Activated T-helper 1 cell treated with anti-CD3 and anti-CD28 coated beads, Interleukin-12 subunit alpha, Interleukin-12 subunit beta, Interleukin-2, Interleukin-4 antibody, amounts not matched to agents 30 ng/mL and 10 ng/mL and 1 ng/mL, durations not matched to agents 14 hours and 24 hours and 36 hours (primary cell): Measurements from ENCODE around the gene KCNH2. TPM values are rescaled to one million over a fixed set of nuclear protein-coding genes. Genes with fewer than 3 reads are reported as not detected.
A peak's percentile ranks its signal among the peaks of the same experiment; 100 is the strongest.
"Not testable (repeated sequence)": the region's sequence is repeated elsewhere in the genome, so short reads cannot be mapped to it uniquely, and the experiment has no call there.

Experiments
- DNase-seq: peaks from one replicate; pipeline ENCODE4 v3.0.0; 2021; ENCODE audit warnings: low spot score
- H3K27ac Mint-ChIP-seq: one replicate; pipeline ENCODE4 v1.8.0; 2021; ENCODE audit warnings: mild to moderate bottlenecking, mixed read lengths
- H3K27me3 Mint-ChIP-seq: one replicate; pipeline ENCODE4 v1.8.0; 2022; ENCODE audit warnings: mild to moderate bottlenecking, moderate library complexity, mixed read lengths; ENCODE audit not compliant: insufficient read depth
- H3K36me3 Mint-ChIP-seq: one replicate; pipeline ENCODE4 v1.8.0; 2021; ENCODE audit warnings: low read depth, mixed read lengths
- H3K4me1 Mint-ChIP-seq: one replicate; pipeline ENCODE4 v1.8.0; 2021; ENCODE audit warnings: low read depth, mixed read lengths
- H3K4me3 Mint-ChIP-seq: one replicate; pipeline ENCODE4 v1.8.0; 2021; ENCODE audit warnings: mild to moderate bottlenecking, moderate library complexity, mixed read lengths
- H3K9me3 Mint-ChIP-seq: one replicate; pipeline ENCODE4 v1.8.0; 2021; ENCODE audit warnings: mixed read lengths
- intact Hi-C: fragments of 100-400 bp; cut with micrococcal nuclease; formaldehyde crosslinking; loops from one replicate; pipeline ENCODE4 v1.15.1; 2024
- total RNA-seq: library from RNA; stranded (reverse); gene quantifications from 2 replicates; pipeline ENCODE4 v1.2.3, GENCODE V29; 2022

KCNH2 gene, protein sequence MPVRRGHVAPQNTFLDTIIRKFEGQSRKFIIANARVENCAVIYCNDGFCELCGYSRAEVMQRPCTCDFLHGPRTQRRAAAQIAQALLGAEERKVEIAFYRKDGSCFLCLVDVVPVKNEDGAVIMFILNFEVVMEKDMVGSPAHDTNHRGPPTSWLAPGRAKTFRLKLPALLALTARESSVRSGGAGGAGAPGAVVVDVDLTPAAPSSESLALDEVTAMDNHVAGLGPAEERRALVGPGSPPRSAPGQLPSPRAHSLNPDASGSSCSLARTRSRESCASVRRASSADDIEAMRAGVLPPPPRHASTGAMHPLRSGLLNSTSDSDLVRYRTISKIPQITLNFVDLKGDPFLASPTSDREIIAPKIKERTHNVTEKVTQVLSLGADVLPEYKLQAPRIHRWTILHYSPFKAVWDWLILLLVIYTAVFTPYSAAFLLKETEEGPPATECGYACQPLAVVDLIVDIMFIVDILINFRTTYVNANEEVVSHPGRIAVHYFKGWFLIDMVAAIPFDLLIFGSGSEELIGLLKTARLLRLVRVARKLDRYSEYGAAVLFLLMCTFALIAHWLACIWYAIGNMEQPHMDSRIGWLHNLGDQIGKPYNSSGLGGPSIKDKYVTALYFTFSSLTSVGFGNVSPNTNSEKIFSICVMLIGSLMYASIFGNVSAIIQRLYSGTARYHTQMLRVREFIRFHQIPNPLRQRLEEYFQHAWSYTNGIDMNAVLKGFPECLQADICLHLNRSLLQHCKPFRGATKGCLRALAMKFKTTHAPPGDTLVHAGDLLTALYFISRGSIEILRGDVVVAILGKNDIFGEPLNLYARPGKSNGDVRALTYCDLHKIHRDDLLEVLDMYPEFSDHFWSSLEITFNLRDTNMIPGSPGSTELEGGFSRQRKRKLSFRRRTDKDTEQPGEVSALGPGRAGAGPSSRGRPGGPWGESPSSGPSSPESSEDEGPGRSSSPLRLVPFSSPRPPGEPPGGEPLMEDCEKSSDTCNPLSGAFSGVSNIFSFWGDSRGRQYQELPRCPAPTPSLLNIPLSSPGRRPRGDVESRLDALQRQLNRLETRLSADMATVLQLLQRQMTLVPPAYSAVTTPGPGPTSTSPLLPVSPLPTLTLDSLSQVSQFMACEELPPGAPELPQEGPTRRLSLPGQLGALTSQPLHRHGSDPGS
- total RNA-seq, result 0.20 and 0.49 TPM in 2 replicates

DNA sequence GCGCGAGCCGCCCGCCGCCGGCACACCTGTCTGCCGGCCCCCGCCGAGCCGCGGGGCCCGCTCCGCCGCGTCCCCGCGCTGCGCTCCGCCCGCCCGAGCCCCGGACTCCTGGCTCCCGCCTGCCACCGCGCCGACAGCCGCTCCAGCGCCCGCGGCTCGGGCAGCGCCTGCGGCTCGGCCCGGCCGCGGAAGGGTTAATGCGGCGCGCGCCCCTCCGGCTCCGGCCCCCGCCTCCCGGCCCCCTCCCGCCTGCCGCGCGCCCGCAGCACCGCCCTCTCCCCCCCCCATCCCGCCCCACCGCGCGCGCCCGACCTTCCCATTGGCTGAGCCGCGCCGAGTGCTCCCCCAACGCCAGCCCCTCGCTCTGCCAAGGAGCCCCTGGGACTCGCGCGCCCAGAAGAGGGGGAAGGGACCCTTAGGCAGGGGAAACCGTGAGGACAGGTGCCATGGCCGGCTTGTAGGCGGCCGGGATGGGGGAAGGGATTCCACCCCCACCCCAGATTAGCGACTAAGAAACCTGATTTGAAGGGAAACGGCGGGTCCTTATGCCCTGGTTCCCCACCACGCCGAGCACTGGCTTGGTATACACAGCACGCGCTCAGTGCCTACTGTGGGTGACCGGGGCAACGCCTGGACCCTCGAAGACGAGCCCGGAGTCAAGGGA, at the start of gene KCNH2:
TSS of gene KCNH2 (minus strand) at position 196 of the 664 bp plus-strand sequence. CDS start 408 bp downstream, outside the sequence.
- peaks cover 29% of the 10 kb centered on the region for H3K4me1 Mint-ChIP-seq
- intact Hi-C loops, result loop anchor here (5.0 kb wide), 1 partner anchor 34 kb away; no protein-coding TSS in a partner anchor
- H3K36me3 Mint-ChIP-seq, result peaks cover 4% of the 10 kb centered on the region
- no peak for DNase-seq
- peak within 1 kb of the TSS; percentile 73 for H3K27ac Mint-ChIP-seq
- peaks cover 56% of the 10 kb centered on the region for H3K27me3 Mint-ChIP-seq
- H3K4me3 Mint-ChIP-seq, result peak within 1 kb of the TSS; percentile 84
- H3K9me3 Mint-ChIP-seq, result no peaks in the 10 kb centered on the region

GRCh38 chr7:151027728-151028130, 49.6 kb upstream of the KCNH2 start:
- Mint-ChIP-seq H3K27ac (peak overlapping the region; percentile 95), H3K4me1 (peaks cover 21% of the 10 kb centered on the region), H3K4me3 (peak overlapping the region; percentile 94)
- H3K36me3 Mint-ChIP-seq, DNase-seq, H3K27me3 Mint-ChIP-seq, H3K9me3 Mint-ChIP-seq: not testable (repeated sequence)
- intact Hi-C loops, result loop anchor here (1.0 to 5.0 kb wide), 11 partner anchors 9 to 360 kb away; partner anchors contain the start of genes ABCF2, CHPF2 and FASTK

DNA sequence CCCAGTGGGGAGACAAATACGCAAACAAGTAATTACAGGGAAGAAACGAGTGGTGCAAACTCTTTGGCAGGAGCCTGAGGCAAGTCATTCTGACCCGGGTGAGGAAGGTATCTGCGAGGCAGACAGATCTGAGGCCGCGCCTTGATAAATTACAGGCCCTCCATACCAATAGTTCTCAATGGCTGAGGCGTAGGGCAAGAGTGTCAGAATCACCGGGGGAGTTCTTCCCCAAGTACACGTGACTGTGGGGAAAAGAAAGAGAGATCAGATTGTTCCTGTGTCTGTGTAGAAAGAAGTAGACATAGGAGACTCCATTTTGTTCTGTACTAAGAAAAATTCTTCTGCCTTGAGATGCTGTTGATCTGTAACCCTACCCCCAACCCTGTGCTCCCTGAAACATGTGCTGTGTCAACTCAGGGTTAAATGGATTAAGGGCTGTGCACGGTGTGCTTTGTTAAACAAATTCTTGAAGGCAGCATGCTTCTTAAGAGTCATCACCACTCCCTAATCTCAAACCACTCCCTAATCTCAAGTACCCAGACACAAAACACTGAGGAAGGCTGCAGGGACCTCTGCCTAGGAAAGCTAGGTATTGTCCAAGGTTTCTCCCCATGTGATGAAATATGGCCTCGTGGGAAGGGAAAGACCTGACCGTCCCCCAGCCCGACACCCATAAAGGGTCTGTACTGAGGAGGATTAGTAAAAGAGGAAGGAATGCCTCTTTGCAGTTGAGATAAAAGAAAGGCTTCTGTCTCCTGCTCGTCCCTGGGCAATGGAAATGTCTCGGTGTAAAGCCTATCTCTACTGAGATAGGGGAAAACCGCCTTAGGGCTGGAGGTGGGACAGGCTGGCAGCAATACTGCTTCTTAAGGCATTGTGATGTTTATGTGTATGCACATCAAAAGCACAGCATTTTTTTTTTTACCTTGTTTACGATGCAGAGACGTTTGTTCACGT, 48.9 kb upstream of the KCNH2 start:
- intact Hi-C loops, result loop anchor here (5.0 kb wide), 2 partner anchors 325 to 360 kb away; no protein-coding TSS in a partner anchor
- H3K27ac Mint-ChIP-seq, result peak overlapping the region; percentile 95

GRCh38 chr7:151025924-151026671, 48.0 kb upstream of the KCNH2 start:
- Mint-ChIP-seq H3K9me3 (no peaks in the 10 kb centered on the region), H3K27ac (no peak overlapping the region), H3K4me1 (peaks cover 21% of the 10 kb centered on the region), H3K36me3 (peaks cover 3% of the 10 kb centered on the region), H3K4me3 (peak overlapping the region; percentile 1), H3K27me3 (peaks cover 2% of the 10 kb centered on the region)
- no peak for DNase-seq
- intact Hi-C loops, result loop anchor here (5.0 kb wide), 2 partner anchors 326 to 359 kb away; no protein-coding TSS in a partner anchor

More for the DNA sequence above, 48.9 kb upstream of the KCNH2 start:
- peak overlapping the region; percentile 94 for H3K4me3 Mint-ChIP-seq
- H3K9me3 Mint-ChIP-seq, H3K36me3 Mint-ChIP-seq, DNase-seq, H3K27me3 Mint-ChIP-seq: not testable (repeated sequence)
- H3K4me1 Mint-ChIP-seq, result peaks cover 21% of the 10 kb centered on the region

DNA sequence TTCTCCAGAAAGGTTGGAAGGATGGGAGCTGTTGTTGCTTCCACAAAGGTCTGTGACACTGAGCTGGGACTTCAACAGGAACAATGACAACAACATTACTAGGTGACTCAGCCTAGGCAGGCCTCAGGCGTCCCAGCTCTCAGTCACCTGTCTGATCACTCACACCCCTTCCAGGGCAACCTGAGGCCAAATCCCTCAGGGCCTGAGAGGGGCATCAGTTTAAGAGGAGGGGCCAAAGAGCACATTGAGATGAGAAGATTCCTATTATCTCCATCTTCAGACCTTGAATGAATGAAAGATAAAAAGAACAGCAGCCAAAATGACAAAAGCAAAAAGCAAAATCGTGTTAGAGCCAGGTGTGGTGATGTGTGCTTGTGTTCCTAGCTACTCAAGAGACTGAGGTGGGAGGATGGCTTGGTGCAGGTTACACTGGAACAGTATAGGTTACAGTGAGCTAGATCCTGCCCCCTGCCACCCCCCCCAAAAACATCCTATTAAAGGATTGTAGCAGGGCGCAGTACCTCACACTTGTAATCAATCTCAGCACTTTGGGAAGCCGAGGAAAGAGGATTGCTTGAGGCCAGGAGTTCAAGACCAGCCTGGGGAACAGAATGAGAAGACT, 46.4 kb upstream of the KCNH2 start, which contains the start of gene ATG9B:
TSS of gene ATG9B (minus strand) at position 60 of the 622 bp plus-strand sequence. CDS start 71 bp downstream, outside the sequence.
- H3K4me3 Mint-ChIP-seq, result no peak within 1 kb of the TSS
- no peak within 1 kb of the TSS for H3K27ac Mint-ChIP-seq
- H3K27me3 Mint-ChIP-seq, result peaks cover 12% of the 10 kb centered on the region
- no peak for DNase-seq
- peaks cover 3% of the 10 kb centered on the region for H3K36me3 Mint-ChIP-seq
- intact Hi-C loops, result loop anchor here (5.0 kb wide), 2 partner anchors 328 to 357 kb away; no protein-coding TSS in a partner anchor
- H3K4me1 Mint-ChIP-seq, result peaks cover 18% of the 10 kb centered on the region
- H3K9me3 Mint-ChIP-seq, result no peaks in the 10 kb centered on the region

GRCh38 chr7:151023232-151023631, 45.1 kb upstream of the KCNH2 start:
- Mint-ChIP-seq H3K9me3 (no peaks in the 10 kb centered on the region), H3K36me3 (peaks cover 3% of the 10 kb centered on the region), H3K27ac (no peak overlapping the region)

DNA sequence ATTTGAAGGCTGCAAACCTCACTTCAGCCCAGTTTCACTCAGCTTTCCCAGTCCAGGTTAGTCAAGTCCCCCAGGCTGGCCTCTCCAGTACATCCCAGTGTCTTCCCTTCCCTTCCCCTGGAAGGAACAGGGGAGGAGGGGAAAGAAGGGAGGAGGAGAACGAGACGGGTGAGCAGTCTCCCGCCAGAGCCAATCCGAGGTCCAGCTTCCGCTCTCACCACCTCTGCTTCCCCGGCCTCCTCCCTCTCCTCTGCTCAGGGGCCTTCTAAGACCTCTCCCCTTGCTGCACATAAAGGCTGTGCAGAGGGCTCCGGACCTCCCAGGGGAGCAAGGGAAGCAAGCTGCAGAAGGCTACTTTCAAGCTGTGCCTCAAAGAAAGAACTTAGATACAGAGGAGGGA, 42.1 kb upstream of the KCNH2 start:
- Mint-ChIP-seq H3K4me3 (no peak overlapping the region), H3K9me3 (no peaks in the 10 kb centered on the region), H3K27ac (no peak overlapping the region), H3K27me3 (peaks cover 21% of the 10 kb centered on the region), H3K4me1 (peaks cover 24% of the 10 kb centered on the region), H3K36me3 (peaks cover 3% of the 10 kb centered on the region)
- no peak for DNase-seq
- intact Hi-C loops, result no loop called here

More at GRCh38 chr7:151023232-151023631, 45.1 kb upstream of the KCNH2 start:
- Mint-ChIP-seq H3K27me3 (peaks cover 20% of the 10 kb centered on the region), H3K4me3 (no peak overlapping the region), H3K4me1 (peaks cover 18% of the 10 kb centered on the region)
- no peak for DNase-seq
- intact Hi-C loops, result no loop called here

GRCh38 chr7:151019130-151019447, 41.0 kb upstream of the KCNH2 start:
- Mint-ChIP-seq H3K27me3 (peaks cover 19% of the 10 kb centered on the region), H3K27ac (peak overlapping the region; percentile 29), H3K4me3 (peak overlapping the region; percentile 40), H3K9me3 (no peaks in the 10 kb centered on the region), H3K36me3 (peaks cover 8% of the 10 kb centered on the region), H3K4me1 (peaks cover 36% of the 10 kb centered on the region)
- intact Hi-C loops, result loop anchor here (2.0 to 10.0 kb wide), 6 partner anchors 30 to 694 kb away; partner anchors contain the start of genes ACTR3C, FASTK, LRRC61 and SLC4A2
- DNase-seq, result no peak

GRCh38 chr7:151018421-151019129, 40.5 kb upstream of the KCNH2 start:
- Mint-ChIP-seq H3K9me3 (no peaks in the 10 kb centered on the region), H3K36me3 (peaks cover 9% of the 10 kb centered on the region), H3K4me3 (peak overlapping the region; percentile 82), H3K27ac (peak overlapping the region; percentile 81), H3K4me1 (peaks cover 39% of the 10 kb centered on the region), H3K27me3 (peaks cover 19% of the 10 kb centered on the region)
- DNase-seq, result no peak
- intact Hi-C loops, result loop anchor here (1.0 to 10.0 kb wide), 10 partner anchors 8 to 694 kb away; partner anchors contain the start of genes ABCB8, ACTR3C, FASTK and LRRC61
